Astrocyte of the cerebellum (primary cell): ENCODE data around the gene DOCK6.
A peak's percentile ranks its signal among the peaks of the same experiment; 100 is the strongest.

ENCODE experiments used
- DNase-seq: peaks from one replicate; pipeline ENCODE4 v3.0.0-alpha.2; 2011; ENCODE audit warnings: low read depth
- H3K4me3 ChIP-seq: 2 replicates; pipeline ENCODE4 v1.5.1; 2011; ENCODE audit warnings: mild to moderate bottlenecking, low read depth, low read length, moderate library complexity
- CTCF ChIP-seq: IDR thresholded peaks from 2 replicates; pipeline ENCODE4 v1.5.1; 2012; ENCODE audit warnings: low read length, low read depth, moderate library complexity, mild to moderate bottlenecking; ENCODE audit errors: missing control alignments
- in situ Hi-C: cut with HindIII; loops from 2 replicates; pipeline ENCODE4 v1.10.0; 2017; ENCODE audit warnings: low sequenced_read_pairs

DOCK6 gene

GRCh38 chr19:11295665-11296245, 33.4 kb upstream of the DOCK6 start, which contains the start of gene TSPAN16:
Gene TSPAN16, plus strand, starts transcription at chr19:11296160. Its CDS starts 138 bp downstream, at chr19:11296298.
- TF ChIP-seq CTCF, result no peak
- in situ Hi-C loops, result no loop called here
- no peak within 1 kb of the TSS for H3K4me3 ChIP-seq
- no peak for DNase-seq

GRCh38 chr19:11295180-11295579, 32.9 kb upstream of the DOCK6 start:
- no peak overlapping the region for H3K4me3 ChIP-seq
- in situ Hi-C loops, result no loop called here
- TF ChIP-seq CTCF, result no peak
- no peak for DNase-seq

GRCh38 chr19:11293433-11294389, 31.4 kb upstream of the DOCK6 start:
- peak overlapping the region; percentile 19 for H3K4me3 ChIP-seq
- in situ Hi-C loops, result no loop called here
- TF ChIP-seq CTCF, result peak; percentile 95
- peak; percentile 65 for DNase-seq

- in situ Hi-C loops, result no loop called here
- no peak for DNase-seq
- TF ChIP-seq CTCF, result no peak
- no peak overlapping the region for H3K4me3 ChIP-seq
These were observed 29.7 kb upstream of the DOCK6 start for GRCh38 chr19:11291991-11292390.

GRCh38 chr19:11291415-11291814, 29.1 kb upstream of the DOCK6 start:
- no peak for TF ChIP-seq CTCF
- no peak for DNase-seq
- no peak overlapping the region for H3K4me3 ChIP-seq
- in situ Hi-C loops, result no loop called here

GRCh38 chr19:11290256-11290655, 27.9 kb upstream of the DOCK6 start:
- in situ Hi-C loops, result no loop called here
- H3K4me3 ChIP-seq, result no peak overlapping the region
- TF ChIP-seq CTCF, result no peak
- no peak for DNase-seq
